Effector memory CD4-positive, alpha-beta T cell (primary cell): ENCODE data around the gene CLIP4.
"Not testable (repeated sequence)": the region's sequence is repeated elsewhere in the genome, so short reads cannot be mapped to it uniquely, and the experiment has no call there.

ENCODE experiments used
- DNase-seq, 3 donors: peaks; one replicate each; pipeline ENCODE4 v3.0.0-alpha.2; 2020
- H3K27ac ChIP-seq: 2 replicates; pipeline ENCODE4 v1.7.0; 2013; ENCODE audit warnings: mild to moderate bottlenecking, low read length, moderate library complexity; ENCODE audit not compliant: insufficient read depth, poor library complexity, severe bottlenecking
- H3K27me3 ChIP-seq: replicated peaks from 2 replicates; pipeline ENCODE4 v1.7.0; 2013; ENCODE audit warnings: mild to moderate bottlenecking, low read length; ENCODE audit not compliant: insufficient read depth, control insufficient read depth, poor library complexity, severe bottlenecking
- H3K36me3 ChIP-seq: 2 replicates; pipeline ENCODE4 v1.7.0; 2013; ENCODE audit warnings: mild to moderate bottlenecking, low read length, moderate library complexity; ENCODE audit not compliant: control insufficient read depth, insufficient read depth
- H3K4me1 ChIP-seq: 2 replicates; pipeline ENCODE4 v1.7.0; 2013; ENCODE audit warnings: low read length, mild to moderate bottlenecking; ENCODE audit not compliant: control insufficient read depth, insufficient read depth, poor library complexity, severe bottlenecking
- H3K4me3 ChIP-seq: 2 replicates; pipeline ENCODE4 v1.7.0; 2013; ENCODE audit warnings: low read length, low read depth, mild to moderate bottlenecking; ENCODE audit not compliant: insufficient read depth, poor library complexity, severe bottlenecking
- H3K9me3 ChIP-seq: 2 replicates; pipeline ENCODE4 v1.7.0; 2013; ENCODE audit warnings: mild to moderate bottlenecking, low read length, moderate library complexity; ENCODE audit not compliant: control insufficient read depth

Gene CLIP4

GRCh38 chr2:29073933-29074332, 41.3 kb upstream of the CLIP4 start:
- Histone ChIP-seq H3K27me3 (no peaks in the 10 kb centered on the region), H3K27ac (no peak overlapping the region), H3K4me3 (no peak overlapping the region), H3K4me1 (no peaks in the 10 kb centered on the region), H3K36me3 (no peaks in the 10 kb centered on the region), H3K9me3 (no peaks in the 10 kb centered on the region)
- no peak for DNase-seq

DNA sequence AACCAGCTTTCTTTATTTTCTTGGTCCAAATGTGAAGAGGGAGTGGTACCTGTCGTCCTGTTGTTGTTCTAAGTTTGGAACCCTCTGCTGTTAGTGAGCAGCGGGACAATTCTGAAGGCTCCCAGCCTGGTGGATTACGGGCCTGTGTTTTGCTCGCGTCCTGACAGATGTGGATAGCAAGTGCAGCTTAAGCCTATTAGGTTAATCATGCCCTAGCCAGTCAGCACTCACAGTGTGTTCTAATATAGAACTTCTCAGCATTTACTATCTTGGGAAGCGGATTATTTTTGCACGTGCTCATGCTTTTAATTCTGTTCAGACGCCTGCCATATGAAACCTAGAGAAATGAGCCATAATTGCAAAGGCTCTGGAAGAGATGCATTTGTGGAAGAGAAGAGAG, 40.8 kb upstream of the CLIP4 start, which contains the start of gene PCARE:
Gene PCARE, minus strand, starts transcription at position 113 of the 400 bp plus-strand sequence. CDS start 262 bp downstream, outside the sequence.
- no peak within 1 kb of the TSS for H3K4me3 ChIP-seq
- no peak within 1 kb of the TSS for H3K27ac ChIP-seq
- H3K36me3 ChIP-seq: no peaks in the 10 kb centered on the region
- no peaks in the 10 kb centered on the region for H3K9me3 ChIP-seq
- H3K27me3 ChIP-seq: no peaks in the 10 kb centered on the region
- no peaks in the 10 kb centered on the region for H3K4me1 ChIP-seq
- DNase-seq: no peak

- H3K27me3 ChIP-seq: no peaks in the 10 kb centered on the region
Observed at GRCh38 chr2:29075894-29076705, 39.1 kb upstream of the CLIP4 start.

GRCh38 chr2:29079887-29080286, 35.3 kb upstream of the CLIP4 start:
- Histone ChIP-seq H3K4me1 (no peaks in the 10 kb centered on the region), H3K9me3 (no peaks in the 10 kb centered on the region), H3K27ac (no peak overlapping the region), H3K4me3 (no peak overlapping the region), H3K27me3 (no peaks in the 10 kb centered on the region), H3K36me3 (no peaks in the 10 kb centered on the region)
- no peak for DNase-seq

More at GRCh38 chr2:29075894-29076705, 39.1 kb upstream of the CLIP4 start:
- no peaks in the 10 kb centered on the region for H3K9me3 ChIP-seq
- H3K36me3 ChIP-seq: no peaks in the 10 kb centered on the region
- no peak for DNase-seq
- no peak overlapping the region for H3K4me3 ChIP-seq
- no peak overlapping the region for H3K27ac ChIP-seq
- H3K4me1 ChIP-seq: no peaks in the 10 kb centered on the region

DNA sequence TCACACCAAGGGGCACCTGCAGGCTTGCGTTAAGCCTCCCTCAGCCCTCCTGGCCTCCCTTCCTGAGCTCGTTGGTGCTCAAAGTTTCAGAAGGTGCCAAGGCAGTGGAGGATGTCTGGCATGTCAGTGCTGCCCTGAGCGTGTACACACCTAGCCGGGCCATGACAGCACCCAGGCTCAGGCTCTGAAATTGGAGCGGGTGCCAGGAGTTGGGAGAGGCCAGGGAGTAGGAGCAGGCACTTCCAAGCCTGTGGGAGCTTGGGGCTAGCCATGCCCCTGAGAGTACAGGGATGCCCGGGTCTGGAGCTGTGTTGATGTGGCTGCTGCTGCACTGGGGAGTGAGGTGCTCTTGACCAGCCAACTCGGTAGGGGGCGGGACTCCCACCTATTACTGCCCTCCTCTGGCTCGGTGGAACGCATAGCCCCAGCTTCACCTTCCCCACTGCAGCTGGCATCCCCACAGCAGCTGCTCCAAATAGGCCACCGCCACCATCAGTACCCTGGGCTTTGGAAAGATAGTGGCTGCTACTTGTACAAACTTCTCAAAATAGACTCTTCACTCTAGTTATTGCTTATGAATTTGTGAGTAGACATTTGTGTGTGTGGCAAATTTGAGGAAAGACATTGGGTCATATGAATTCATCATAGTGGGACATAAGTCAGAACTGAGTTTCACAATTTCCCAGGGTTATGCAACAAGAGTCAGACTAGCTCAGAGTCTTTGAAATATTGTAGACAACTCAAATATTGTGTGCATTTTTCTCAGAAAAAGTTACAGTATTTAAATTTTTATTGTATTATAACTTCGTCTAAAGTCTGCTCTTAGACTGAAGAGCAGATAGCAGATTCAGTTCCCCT, 34.1 kb upstream of the CLIP4 start:
- Histone ChIP-seq H3K36me3 (no peaks in the 10 kb centered on the region), H3K27ac (no peak overlapping the region), H3K9me3 (no peaks in the 10 kb centered on the region), H3K4me3 (no peak overlapping the region), H3K4me1 (no peaks in the 10 kb centered on the region), H3K27me3 (no peaks in the 10 kb centered on the region)
- DNase-seq: no peak

- Histone ChIP-seq H3K27me3 (no peaks in the 10 kb centered on the region), H3K9me3 (no peaks in the 10 kb centered on the region), H3K4me1 (no peaks in the 10 kb centered on the region), H3K27ac (no peak overlapping the region), H3K4me3 (no peak overlapping the region), H3K36me3 (no peaks in the 10 kb centered on the region)
- no peak for DNase-seq
Observed at GRCh38 chr2:29082804-29083495, 32.3 kb upstream of the CLIP4 start.

- Histone ChIP-seq H3K9me3 (no peaks in the 10 kb centered on the region), H3K36me3 (no peaks in the 10 kb centered on the region), H3K27ac (no peak overlapping the region)
Observed at GRCh38 chr2:29084554-29084953, 30.7 kb upstream of the CLIP4 start.

GRCh38 chr2:29090311-29090710, 24.9 kb upstream of the CLIP4 start:
- not testable (repeated sequence) for H3K9me3 ChIP-seq, H3K4me3 ChIP-seq, H3K36me3 ChIP-seq, DNase-seq, H3K27ac ChIP-seq, H3K4me1 ChIP-seq, H3K27me3 ChIP-seq

More at GRCh38 chr2:29084554-29084953, 30.7 kb upstream of the CLIP4 start:
- DNase-seq: no peak
- H3K27me3 ChIP-seq: no peaks in the 10 kb centered on the region
- H3K4me1 ChIP-seq: no peaks in the 10 kb centered on the region
- no peak overlapping the region for H3K4me3 ChIP-seq

GRCh38 chr2:29096969-29097368, 18.2 kb upstream of the CLIP4 start:
- Histone ChIP-seq H3K4me3 (no peak overlapping the region), H3K27ac (no peak overlapping the region), H3K9me3 (no peaks in the 10 kb centered on the region), H3K36me3 (no peaks in the 10 kb centered on the region), H3K27me3 (no peaks in the 10 kb centered on the region), H3K4me1 (no peaks in the 10 kb centered on the region)
- no peak for DNase-seq
